Colon (tissue), 2 donors: Measurements from ENCODE around the gene HSD17B8.

Source experiments
- FAIRE-seq: peaks from 2 replicates; lab custom pipeline; 2012; peaks lifted over from hg19 to GRCh38; lab: Jason Lieb, UNC
- donor health status: control.
- donor health status: control.

The HSD17B8 gene

GRCh38 chr6:33191383-33192104 is 12.9 kb upstream of the HSD17B8 start:
- FAIRE-seq: no peak

DNA sequence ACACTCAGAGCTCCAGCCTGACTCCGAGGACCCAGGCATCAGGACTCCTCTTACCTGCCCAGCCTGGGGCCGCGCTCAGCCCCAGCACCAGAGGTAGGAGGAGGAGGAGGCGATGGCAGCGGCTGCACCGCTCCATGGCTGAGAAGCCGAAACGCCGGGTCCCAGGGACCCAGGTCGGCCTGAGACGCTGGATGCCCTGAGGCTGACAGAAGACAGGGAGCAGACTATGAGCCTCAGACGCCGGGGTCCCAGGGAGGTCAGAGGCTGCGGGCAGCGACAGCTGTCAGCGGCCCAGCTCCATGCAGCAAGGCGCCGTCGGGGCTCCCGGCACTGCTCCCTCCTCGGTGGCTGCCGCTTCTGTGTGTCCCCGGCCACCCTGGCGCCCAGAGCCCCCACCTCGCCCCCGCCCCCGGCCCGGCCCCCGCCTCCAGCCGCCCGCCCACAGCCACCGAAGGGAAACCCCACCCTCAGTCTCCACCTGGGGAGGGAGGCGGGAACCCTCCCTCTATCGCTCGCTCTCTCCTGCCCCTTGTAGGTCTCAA is 12.3 kb upstream of the HSD17B8 start, which contains the start of gene COL11A2:
Gene COL11A2 (minus strand): TSS at position 363 of the 542 bp plus-strand sequence. CDS start 227 bp downstream, at position 136.
- FAIRE-seq: no peak

DNA sequence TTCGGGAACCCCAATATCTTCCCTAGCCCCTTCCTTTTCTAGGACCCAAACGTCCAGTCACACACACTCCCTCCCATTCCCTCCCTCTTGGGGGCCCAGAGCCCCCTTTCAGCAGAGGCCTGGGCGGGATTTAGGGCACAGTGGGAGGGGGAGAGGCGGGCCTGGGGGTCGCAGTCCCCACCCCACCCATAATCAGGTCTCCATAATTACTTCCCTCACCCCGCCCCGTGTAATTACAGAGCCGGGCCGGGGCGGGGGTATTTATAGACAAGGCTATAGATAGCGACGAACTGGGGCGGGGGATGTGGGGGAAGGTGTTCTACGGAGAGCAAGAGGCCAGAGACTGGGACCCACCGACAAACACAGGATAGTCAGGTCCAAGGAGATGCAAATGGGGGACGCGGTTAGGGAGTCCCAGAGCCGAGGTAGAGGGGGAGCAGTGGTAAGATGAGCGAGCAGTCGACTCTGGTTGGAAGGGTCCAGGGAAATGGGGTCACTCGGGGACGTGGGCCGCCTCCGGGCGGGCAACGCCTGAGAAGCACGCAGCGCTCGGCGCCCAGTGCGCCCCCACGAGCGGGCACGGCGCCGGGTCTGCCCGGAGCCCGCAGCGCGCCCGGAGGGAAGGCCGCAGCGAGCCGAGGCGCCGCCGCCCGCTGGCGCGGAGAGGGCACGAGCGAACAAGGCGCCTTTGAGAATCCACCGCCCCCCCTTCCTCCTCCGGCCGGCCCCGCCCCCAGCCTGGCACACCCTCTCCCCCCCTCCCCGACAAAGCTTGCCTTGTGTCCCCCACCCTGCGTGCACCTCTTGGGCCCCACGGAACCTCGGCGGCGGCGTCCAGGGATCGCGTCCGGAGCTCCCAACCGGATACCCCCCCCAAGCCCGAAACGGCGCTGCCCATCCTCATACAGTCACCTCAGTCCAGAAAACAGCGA is 11.5 kb upstream of the HSD17B8 start:
- FAIRE-seq: no peak

GRCh38 chr6:33193619-33194018 is 10.8 kb upstream of the HSD17B8 start:
- FAIRE-seq: no peak

GRCh38 chr6:33194431-33194979 is 9.9 kb upstream of the HSD17B8 start:
- FAIRE-seq: no peak

GRCh38 chr6:33195304-33196165 is 8.9 kb upstream of the HSD17B8 start:
- FAIRE-seq: no peak

DNA sequence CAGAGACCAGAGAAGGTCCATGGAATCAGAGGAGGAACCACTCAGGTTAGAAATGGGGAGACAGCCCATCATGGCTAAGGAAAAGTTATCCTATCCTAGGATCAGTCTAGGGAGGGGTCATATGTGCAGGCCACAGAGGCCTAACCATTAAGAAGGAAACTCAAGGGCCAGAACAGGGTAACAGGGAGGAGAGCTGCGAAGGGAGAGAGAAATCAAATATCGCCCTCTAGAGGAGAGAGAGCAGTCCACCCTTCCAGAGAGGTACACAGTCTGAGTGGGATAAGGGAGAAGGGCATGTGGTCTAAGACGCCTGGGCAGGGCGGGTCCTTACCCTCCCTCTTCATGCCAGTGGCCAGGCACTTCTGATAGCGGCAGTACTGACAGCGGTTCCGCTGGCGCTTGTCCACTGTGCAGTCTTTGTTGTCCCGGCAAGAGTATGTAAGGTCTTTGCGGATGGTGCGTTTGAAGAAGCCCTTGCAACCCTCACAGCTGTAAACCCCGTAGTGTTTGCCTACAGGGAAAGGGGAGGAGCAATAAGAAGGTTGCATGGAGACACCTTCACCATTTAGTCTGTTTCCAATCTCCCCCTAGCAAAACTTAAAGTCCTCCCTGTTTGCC is 6.9 kb upstream of the HSD17B8 start:
- FAIRE-seq: no peak

- no peak for FAIRE-seq
Measured at GRCh38 chr6:33198159-33198852, 6.1 kb upstream of the HSD17B8 start.

DNA sequence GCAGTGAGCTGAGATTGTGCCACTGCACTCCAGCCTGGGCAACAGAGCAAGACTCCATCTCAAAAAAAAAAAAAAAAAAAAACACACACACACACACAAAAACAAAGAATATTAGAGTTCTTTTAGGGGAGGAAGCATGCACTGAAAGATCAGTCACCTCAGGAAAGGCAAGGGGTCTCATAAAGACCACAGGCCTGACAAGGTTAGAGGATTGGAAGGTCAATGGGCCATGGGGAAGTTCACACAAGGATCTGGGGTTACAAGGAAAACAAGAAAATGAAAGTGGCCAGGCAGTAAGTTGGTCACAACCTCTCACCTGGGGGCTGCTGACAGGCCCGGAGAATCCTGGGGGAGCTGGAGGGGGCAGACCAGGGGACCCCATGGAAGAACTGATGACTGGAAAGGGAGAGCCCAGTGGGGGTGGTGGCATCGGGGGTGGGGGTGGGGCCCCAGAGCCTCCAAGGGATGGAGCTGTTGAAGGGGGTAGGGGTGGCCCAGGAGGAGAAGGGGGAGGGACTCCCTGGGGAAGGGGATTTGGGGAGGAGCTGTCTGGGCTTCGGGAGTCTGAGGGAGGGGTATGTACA is 5.5 kb upstream of the HSD17B8 start:
- no peak for FAIRE-seq

- FAIRE-seq: no peak
Measured at GRCh38 chr6:33199687-33200218, 4.7 kb upstream of the HSD17B8 start.

- no peak for FAIRE-seq
Measured at GRCh38 chr6:33200219-33201146, 4.0 kb upstream of the HSD17B8 start, which contains the start of the genes RXRB and SLC39A7. TSS of gene RXRB (minus strand) at chr6:33200665. CDS start at chr6:33200476, 189 bp downstream. TSS of gene SLC39A7 (plus strand) at chr6:33200867. CDS start at chr6:33201246, 379 bp downstream.

DNA sequence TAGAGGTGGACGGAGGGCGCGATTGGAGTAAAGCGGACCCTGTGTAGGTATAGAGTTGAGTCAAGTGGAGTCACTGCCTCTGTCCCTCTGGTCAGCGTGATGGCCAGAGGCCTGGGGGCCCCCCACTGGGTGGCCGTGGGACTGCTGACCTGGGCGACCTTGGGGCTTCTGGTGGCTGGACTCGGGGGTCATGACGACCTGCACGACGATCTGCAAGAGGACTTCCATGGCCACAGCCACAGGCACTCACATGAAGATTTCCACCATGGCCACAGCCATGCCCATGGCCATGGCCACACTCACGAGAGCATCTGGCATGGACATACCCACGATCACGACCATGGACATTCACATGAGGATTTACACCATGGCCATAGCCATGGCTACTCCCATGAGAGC is 3.3 kb upstream of the HSD17B8 start:
- no peak for FAIRE-seq

- no peak for FAIRE-seq
Measured at GRCh38 chr6:33201935-33202334, 2.5 kb upstream of the HSD17B8 start.

- no peak for FAIRE-seq
Measured at GRCh38 chr6:33202799-33203198, 1.7 kb upstream of the HSD17B8 start.

- no peak for FAIRE-seq
Measured at GRCh38 chr6:33203443-33204164, 851 bp upstream of the HSD17B8 start.

DNA sequence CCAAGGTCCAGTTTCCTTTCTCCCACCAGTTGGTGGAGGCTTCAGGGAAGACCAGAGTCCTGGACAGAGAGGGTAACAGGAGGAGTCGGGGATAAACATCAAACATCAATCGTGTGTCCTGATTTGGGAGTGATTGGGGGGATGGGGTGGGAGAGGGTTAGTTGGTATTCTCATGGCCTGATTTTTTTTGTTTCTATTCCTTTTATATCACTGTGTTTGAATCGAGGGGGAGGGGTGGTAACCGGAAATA is 365 bp upstream of the HSD17B8 start:
- FAIRE-seq: no peak

- no peak for FAIRE-seq
Measured at GRCh38 chr6:33205191-33206026, 954 bp downstream of the HSD17B8 start.
